Spleen (tissue), 13 donors: ENCODE results near the gene FBXW4. TPM values are rescaled to one million over a fixed set of nuclear protein-coding genes. Genes with fewer than 3 reads are reported as not detected.

Source experiments
- DNase-seq: peaks from one replicate; pipeline ENCODE4 v3.0.0-alpha.2; 2020
- H3K27ac ChIP-seq, 8 donors: fragments of 200-600 bp; sonication (generic) in 7 of 8; 1 replicate in 4 of 8; 2 replicates in 4 of 8; pipeline versions ENCODE4 v1.5.0 to v1.8.0; 2016 to 2021; ENCODE audit warnings: inconsistent platforms in 4 of 8, mild to moderate bottlenecking in 4 of 8, moderate library complexity in 1 of 8
- H3K27me3 ChIP-seq, 7 donors: fragments of 200-600 bp; sonication (generic) in 6 of 7; replicated peaks in 1 of 7; 1 replicate in 4 of 7; 2 replicates in 3 of 7; pipeline versions ENCODE4 v1.5.0 to v1.8.0; 2016 to 2021; ENCODE audit warnings: inconsistent platforms in 3 of 7, mild to moderate bottlenecking in 1 of 7
- H3K36me3 ChIP-seq, 6 donors: fragments of 200-600 bp; sonication (generic) in 5 of 6; 1 replicate in 4 of 6; 2 replicates in 2 of 6; pipeline versions ENCODE4 v1.5.0 to v1.8.0; 2016 to 2021; ENCODE audit warnings: inconsistent platforms in 2 of 6
- H3K4me1 ChIP-seq, 6 donors: fragments of 200-600 bp; sonication (generic) in 5 of 6; 1 replicate in 3 of 6; 2 replicates in 3 of 6; pipeline versions ENCODE4 v1.5.0 to v1.8.0; 2016 to 2021; ENCODE audit warnings: inconsistent platforms in 3 of 6
- H3K4me3 ChIP-seq, 8 donors: fragments of 200-600 bp; sonication (generic) in 7 of 8; 1 replicate in 4 of 8; 2 replicates in 4 of 8; pipeline versions ENCODE4 v1.5.0 to v1.8.0; 2016 to 2021; ENCODE audit warnings: inconsistent platforms in 4 of 8, mild to moderate bottlenecking in 4 of 8, moderate library complexity in 2 of 8
- H3K9me3 ChIP-seq, 8 donors: fragments of 200-600 bp; sonication (generic) in 7 of 8; 1 replicate in 4 of 8; 2 replicates in 4 of 8; pipeline versions ENCODE4 v1.5.0 to v1.8.0; 2016 to 2021; ENCODE audit warnings: inconsistent platforms in 4 of 8
- CTCF ChIP-seq, 11 experiments: fragments of 200-600 bp in 7 of 11; fragments of 450-650 bp in 4 of 11; sonication (generic) in 4 of 11; IDR thresholded peaks in 8 of 11; conservative IDR thresholded peaks in 3 of 11; 1 replicate in 7 of 11; 2 replicates in 4 of 11; pipeline versions ENCODE4 v1.4.0 to v1.8.0; 2016 to 2021; ENCODE audit warnings: antibody characterized with exemption in 11 of 11, inconsistent platforms in 4 of 11, mild to moderate bottlenecking in 1 of 11
- POLR2A ChIP-seq, 3 donors: fragments of 450-650 bp; IDR thresholded peaks; one replicate each; pipeline ENCODE4 v1.5.1; 2017; ENCODE audit warnings: antibody characterized with exemption in 3 of 3, mild to moderate bottlenecking in 1 of 3
- POLR2AphosphoS5 ChIP-seq, 3 donors: sonication (generic); formaldehyde crosslinking; IDR thresholded peaks; one replicate each; pipeline ENCODE4 v1.5.1; 2017; ENCODE audit warnings: antibody characterized with exemption in 3 of 3
- WGBS, 5 donors: extraction: QIAGEN DNeasy Blood & Tissue Kit in 3 of 5; methylation state at CpG; one replicate each; pipeline versions ENCODE4 v1.1.5 to v1.1.7; 2013 to 2018; 5-methylcytosine and 5-hydroxymethylcytosine counted together
- intact Hi-C: fragments of 100-400 bp; cut with DNase I; formaldehyde crosslinking; loops from one replicate; pipeline ENCODE4 v1.15.0; 2023; ENCODE audit warnings: low total_unique reads
- long read RNA-seq, 2 donors: transcript quantifications; one replicate each; lab custom pipeline, GENCODE V29; 2026
- polyA plus RNA-seq, 3 donors: library from polyadenylated mRNA; stranded (reverse); fragments of 200-250 nt; gene quantifications; one replicate each; pipeline ENCODE4 v1.2.1, GENCODE V29; 2013
- total RNA-seq, 7 donors: library from RNA; depleted of rRNA in 3 of 7; stranded (reverse); fragments of >200 nt in 3 of 7; fragmentation: NEBNext Ultra II Directional in 4 of 7; extraction: Animal tissue kit (Norgen Biotek cat#: 25700) in 4 of 7; gene quantifications; one replicate each; pipeline versions ENCODE4 v1.1.0 to v1.2.1, GENCODE V29; 2016 to 2021
- donor health status: healthy with polysubstance abuse.
- donor health status: DM: no; HTN: no; CAD: no; lungs with moderate emphysema.
- donor health status: DM: no; HTN: no; CAD: no.
- donor health status: Bipolar disorder and iron deficiency.
- donor health status: healthy.
- donor health status: DM: no; HTN: no; CAD: no.
- donor health status: DM: yes; HTN: yes; CAD: no.

Gene FBXW4
- total RNA-seq (10 to 100 TPM; 51.1 to 78.1 (median 64.3) TPM), polyA plus RNA-seq (10 to 100 TPM; 24.1 to 38.6 (median 31.7) TPM)
- long read RNA-seq, donor 1, partial matches to known transcripts, result 0 of 2 reads
- long read RNA-seq, donor 1, other reads (novel, unspliced or antisense), result 0 of 2 reads
- long read RNA-seq, donor 2, partial matches to known transcripts, result 7 of 8 reads
- long read RNA-seq, donor 2, other reads (novel, unspliced or antisense), result 0 of 8 reads

DNA sequence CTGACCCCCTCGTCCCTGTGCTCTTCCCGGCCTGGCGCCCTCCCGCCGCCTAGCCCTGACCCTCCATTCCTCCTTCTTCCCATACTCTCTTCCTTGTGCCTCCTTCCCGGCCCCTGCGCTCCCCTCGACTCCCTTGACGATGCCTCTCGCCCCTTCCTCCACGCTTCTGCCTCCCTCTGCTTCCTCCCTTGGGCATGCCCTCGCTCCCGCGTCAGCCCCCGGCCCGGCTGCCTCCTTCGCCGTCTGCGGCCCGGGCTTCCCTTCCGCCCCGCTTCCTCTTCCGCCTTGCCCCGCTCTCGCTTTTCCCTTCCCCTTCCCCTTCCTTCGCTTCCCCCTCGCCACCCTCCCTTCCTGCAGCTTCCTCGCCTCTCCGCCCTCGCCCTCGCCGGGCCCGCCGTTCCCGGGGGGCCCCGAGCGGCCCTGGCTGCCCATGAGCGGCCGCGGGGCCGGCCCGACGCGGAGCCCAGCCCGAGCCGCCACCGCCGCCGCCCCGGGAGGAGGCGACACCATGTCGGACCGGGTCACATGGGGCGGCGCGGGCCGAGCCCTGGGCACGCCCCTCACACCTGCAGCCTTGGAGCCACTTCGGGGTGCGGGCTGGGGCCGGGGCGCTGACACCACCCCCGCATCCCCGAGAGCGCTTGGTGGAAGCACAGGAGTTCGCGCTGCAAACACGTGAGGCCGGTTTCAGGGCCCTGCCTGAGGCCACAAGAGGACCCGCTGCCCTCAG, at the start of gene FBXW4:
Gene FBXW4 (minus strand): TSS at position 497 of the 730 bp plus-strand sequence. CDS start 65 bp downstream, at position 432.
- TF ChIP-seq CTCF (IDR thresholded peaks at IDR 0.05 in 8 of 11, conservative IDR thresholded peaks at IDR 0.05 in 3 of 11) (peak in 1 of 11 experiments; percentile 17), POLR2A (IDR thresholded peaks at IDR 0.05) (peak in 1 of 3 donors; percentile 21), POLR2AphosphoS5 (IDR thresholded peaks at IDR 0.05) (peak; percentile 76 to 83 (median 79))
- no peaks in the 10 kb centered on the region for H3K27me3 ChIP-seq
- H3K4me1 ChIP-seq, result peaks cover 22 to 57% (median 42%) of the 10 kb centered on the region in 6 donors
- no peaks in the 10 kb centered on the region for H3K9me3 ChIP-seq
- peak within 1 kb of the TSS; percentile 96 to 99 (median 98) for H3K27ac ChIP-seq
- WGBS, 5 donors, result 0 to 3% (median 2%) methylated on average over 40 to 70 of the region's 70 CpGs
- H3K36me3 ChIP-seq, result peaks cover 0 to 6% (median 0%) of the 10 kb centered on the region in 6 donors
- intact Hi-C loops, result no loop called here
- DNase-seq, result peak; percentile 93
- H3K4me3 ChIP-seq, result peak within 1 kb of the TSS; percentile 67 to 93 (median 79)

DNA sequence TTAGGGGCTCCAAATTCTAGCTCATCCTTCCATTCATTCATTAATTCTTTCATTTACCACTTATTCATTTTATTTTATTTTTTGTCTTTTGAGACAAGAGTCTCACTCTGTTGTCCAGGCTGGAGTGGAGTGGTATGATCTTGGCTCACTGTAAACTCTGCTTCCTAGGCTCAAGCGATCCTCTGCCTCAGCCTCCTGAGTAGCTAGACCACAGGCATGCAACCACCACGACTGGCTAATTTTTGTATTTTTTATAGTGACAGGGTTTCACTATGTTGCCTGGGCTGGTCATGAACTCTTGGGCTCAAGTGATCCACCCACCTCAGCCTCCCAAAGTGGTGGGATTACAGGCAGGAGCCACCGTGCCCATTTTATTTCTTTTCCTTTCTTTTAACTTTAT, 49.3 kb upstream of the FBXW4 start:
- intact Hi-C loops, result no loop called here
- no peak overlapping the region for H3K4me3 ChIP-seq

DNA sequence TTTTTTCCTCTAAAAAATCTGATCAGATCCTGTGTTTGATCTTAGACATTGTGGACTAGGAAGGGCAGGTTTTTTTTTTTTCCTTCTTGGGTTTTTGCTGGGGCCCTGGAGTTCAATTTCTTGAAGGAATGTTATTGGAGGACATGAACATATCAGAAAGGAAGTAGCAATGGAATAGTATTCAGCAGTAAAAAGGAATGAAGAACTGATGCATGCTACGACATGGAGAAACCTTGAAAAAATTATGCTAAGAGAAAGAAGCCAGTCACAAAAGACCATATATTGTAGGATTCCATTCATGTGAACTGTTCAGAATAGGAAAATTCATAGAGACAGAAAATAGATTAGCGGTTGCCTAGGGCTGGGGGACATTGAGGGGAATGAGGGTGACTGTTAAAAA, 47.0 kb upstream of the FBXW4 start:
- TF ChIP-seq POLR2A (IDR thresholded peaks at IDR 0.05) (no peak), POLR2AphosphoS5 (IDR thresholded peaks at IDR 0.05) (no peak), CTCF (IDR thresholded peaks at IDR 0.05 in 8 of 11, conservative IDR thresholded peaks at IDR 0.05 in 3 of 11) (no peak)
- no peaks in the 10 kb centered on the region for H3K36me3 ChIP-seq
- no peak overlapping the region for H3K27ac ChIP-seq
- no peaks in the 10 kb centered on the region for H3K4me1 ChIP-seq
- DNase-seq, result no peak
- H3K9me3 ChIP-seq, result no peaks in the 10 kb centered on the region
- intact Hi-C loops, result no loop called here
- no peak overlapping the region for H3K4me3 ChIP-seq
- H3K27me3 ChIP-seq, result peaks cover 0 to 35% (median 0%) of the 10 kb centered on the region in 7 donors
- WGBS, 5 donors, result 44 to 51% (median 46%) methylated on average over 2 of the region's 2 CpGs

More for the DNA sequence above, 49.3 kb upstream of the FBXW4 start:
- peaks cover 0 to 15% (median 0%) of the 10 kb centered on the region in 7 donors for H3K27me3 ChIP-seq
- H3K4me1 ChIP-seq, result no peaks in the 10 kb centered on the region
- no peaks in the 10 kb centered on the region for H3K36me3 ChIP-seq
- DNase-seq, result no peak
- H3K27ac ChIP-seq, result no peak overlapping the region
- no peak for TF ChIP-seq CTCF (IDR thresholded peaks at IDR 0.05 in 8 of 11, conservative IDR thresholded peaks at IDR 0.05 in 3 of 11)
- TF ChIP-seq POLR2AphosphoS5 (IDR thresholded peaks at IDR 0.05), result no peak
- TF ChIP-seq POLR2A (IDR thresholded peaks at IDR 0.05), result no peak
- no peaks in the 10 kb centered on the region for H3K9me3 ChIP-seq
- WGBS, 5 donors, result 73 to 80% (median 79%) methylated on average over 3 of the region's 3 CpGs

DNA sequence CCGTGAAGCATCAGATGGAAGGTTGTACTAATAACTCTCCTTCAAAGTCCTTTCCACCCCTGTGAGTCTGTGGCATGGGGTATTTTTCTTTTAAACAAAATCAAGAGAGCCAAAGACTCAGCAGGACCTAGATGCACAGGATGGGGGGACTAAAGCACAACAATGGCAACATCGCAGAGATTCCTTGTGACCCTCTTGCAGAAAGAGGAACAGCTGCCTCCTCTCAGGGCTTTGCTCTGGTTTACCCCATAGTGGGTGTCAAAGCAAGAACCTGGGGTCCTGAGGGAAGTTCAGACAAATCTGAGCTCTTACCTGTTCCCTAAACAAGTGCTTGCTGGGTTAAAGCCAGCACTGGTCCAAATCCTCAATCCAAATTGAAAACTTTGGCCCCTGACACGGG, 41.7 kb upstream of the FBXW4 start:
- Histone ChIP-seq H3K4me3 (no peak overlapping the region), H3K9me3 (no peaks in the 10 kb centered on the region), H3K27me3 (peaks cover 0 to 56% (median 0%) of the 10 kb centered on the region in 7 donors), H3K27ac (no peak overlapping the region), H3K36me3 (no peaks in the 10 kb centered on the region), H3K4me1 (no peaks in the 10 kb centered on the region)
- intact Hi-C loops, result no loop called here
- TF ChIP-seq POLR2AphosphoS5 (IDR thresholded peaks at IDR 0.05), result no peak
- no peak for TF ChIP-seq POLR2A (IDR thresholded peaks at IDR 0.05)
- no peak for TF ChIP-seq CTCF (IDR thresholded peaks at IDR 0.05 in 8 of 11, conservative IDR thresholded peaks at IDR 0.05 in 3 of 11)
- DNase-seq, result no peak
- WGBS, 5 donors, result 75 to 83% (median 79%) methylated on average over 3 of the region's 3 CpGs
